ENCODE measurements around the gene ASIC1. TPM values are rescaled to one million over a fixed set of nuclear protein-coding genes. Genes with fewer than 3 reads are reported as not detected.

Gene ASIC1
- total RNA-seq, 1 donor from 2014 or later, result 8.1 TPM

DNA sequence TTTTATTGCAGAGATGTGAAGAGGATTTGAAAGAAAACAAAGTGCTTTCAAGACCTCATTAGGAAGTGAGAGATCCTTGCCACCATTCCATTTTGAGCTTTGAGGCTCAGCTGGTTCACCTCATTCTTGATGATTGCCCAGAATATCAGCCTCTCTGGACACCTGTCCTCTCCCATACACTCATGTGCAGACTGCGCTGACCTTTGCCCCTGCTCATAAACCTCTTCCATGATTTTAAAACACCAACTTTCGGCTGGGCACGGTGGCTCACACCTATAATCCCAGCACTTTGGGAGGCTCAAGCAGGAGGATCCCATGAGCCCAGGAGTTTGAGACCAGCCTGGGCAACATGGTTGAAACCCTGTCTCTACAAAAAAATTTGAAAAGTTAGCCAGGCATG, 63.6 kb downstream of the ASIC1 start:
- Mint-ChIP-seq H3K9me3 (ENCODE audit: unreplicated experiment) (no peaks in the 10 kb centered on the region), H3K36me3 (ENCODE audit: low read depth, unreplicated experiment) (peaks cover 34% of the 10 kb centered on the region), H3K27ac (ENCODE audit: unreplicated experiment) (no peak overlapping the region), H3K4me3 (ENCODE audit: unreplicated experiment) (no peak overlapping the region), H3K27me3 (ENCODE audit: low read depth, unreplicated experiment) (no peaks in the 10 kb centered on the region), H3K4me1 (ENCODE audit: low read depth, unreplicated experiment) (peaks cover 8% of the 10 kb centered on the region)
- Histone ChIP-seq H3K79me2 (ENCODE audit: insufficient read depth, low read length) (peaks cover 32% of the 10 kb centered on the region), H3K36me3 (ENCODE audit: insufficient read depth, low read length) (no peaks in the 10 kb centered on the region), H3K4me3 (ENCODE audit: insufficient read depth, low read depth, low read length) (no peak overlapping the region), H3K27me3 (ENCODE audit: insufficient read depth, low read length) (no peaks in the 10 kb centered on the region), H3K9me3 (ENCODE audit: insufficient read depth, low read depth, low read length) (no peaks in the 10 kb centered on the region), H4K20me1 (ENCODE audit: insufficient read depth, low read length) (peaks cover 33% of the 10 kb centered on the region), H3K4me2 (ENCODE audit: low read length) (no peak overlapping the region), H3K9ac (ENCODE audit: low read length) (no peak overlapping the region), H3K27ac (ENCODE audit: low read depth, low read length) (no peak overlapping the region), H3K4me1 (ENCODE audit: insufficient read depth, low read length) (no peaks in the 10 kb centered on the region), H2AFZ (ENCODE audit: low read depth, low read length) (no peak overlapping the region)
- no peak for TF ChIP-seq EZH2 (IDR thresholded peaks at IDR 0.05; ENCODE audit: insufficient read depth, low read length)
- no peak for TF ChIP-seq CTCF (IDR thresholded peaks at IDR 0.05; ENCODE audit: insufficient read depth, low read depth, low read length)
- FAIRE-seq (no peak), DNase-seq (ENCODE audit: low read depth) (no peak)

- Mint-ChIP-seq H3K4me1 (ENCODE audit: low read depth, unreplicated experiment) (peaks cover 8% of the 10 kb centered on the region), H3K27ac (ENCODE audit: unreplicated experiment) (no peak overlapping the region), H3K4me3 (ENCODE audit: unreplicated experiment) (no peak overlapping the region), H3K9me3 (ENCODE audit: unreplicated experiment) (no peaks in the 10 kb centered on the region), H3K27me3 (ENCODE audit: low read depth, unreplicated experiment) (no peaks in the 10 kb centered on the region), H3K36me3 (ENCODE audit: low read depth, unreplicated experiment) (peaks cover 36% of the 10 kb centered on the region)
- Histone ChIP-seq H3K27ac (ENCODE audit: low read depth, low read length) (no peak overlapping the region), H3K79me2 (ENCODE audit: insufficient read depth, low read length) (peaks cover 26% of the 10 kb centered on the region), H4K20me1 (ENCODE audit: insufficient read depth, low read length) (peaks cover 28% of the 10 kb centered on the region), H3K9ac (ENCODE audit: low read length) (no peak overlapping the region), H3K4me2 (ENCODE audit: low read length) (no peak overlapping the region), H3K4me1 (ENCODE audit: insufficient read depth, low read length) (no peaks in the 10 kb centered on the region), H2AFZ (ENCODE audit: low read depth, low read length) (no peak overlapping the region), H3K9me3 (ENCODE audit: insufficient read depth, low read depth, low read length) (no peaks in the 10 kb centered on the region), H3K27me3 (ENCODE audit: insufficient read depth, low read length) (no peaks in the 10 kb centered on the region), H3K4me3 (ENCODE audit: insufficient read depth, low read depth, low read length) (no peak overlapping the region), H3K36me3 (ENCODE audit: insufficient read depth, low read length) (no peaks in the 10 kb centered on the region)
- DNase-seq (ENCODE audit: low read depth) (no peak), FAIRE-seq (no peak)
- TF ChIP-seq EZH2 (IDR thresholded peaks at IDR 0.05; ENCODE audit: insufficient read depth, low read length), result no peak
- no peak for TF ChIP-seq CTCF (IDR thresholded peaks at IDR 0.05; ENCODE audit: insufficient read depth, low read depth, low read length)
Measured at GRCh38 chr12:50121641-50122040, 64.2 kb downstream of the ASIC1 start.

DNA sequence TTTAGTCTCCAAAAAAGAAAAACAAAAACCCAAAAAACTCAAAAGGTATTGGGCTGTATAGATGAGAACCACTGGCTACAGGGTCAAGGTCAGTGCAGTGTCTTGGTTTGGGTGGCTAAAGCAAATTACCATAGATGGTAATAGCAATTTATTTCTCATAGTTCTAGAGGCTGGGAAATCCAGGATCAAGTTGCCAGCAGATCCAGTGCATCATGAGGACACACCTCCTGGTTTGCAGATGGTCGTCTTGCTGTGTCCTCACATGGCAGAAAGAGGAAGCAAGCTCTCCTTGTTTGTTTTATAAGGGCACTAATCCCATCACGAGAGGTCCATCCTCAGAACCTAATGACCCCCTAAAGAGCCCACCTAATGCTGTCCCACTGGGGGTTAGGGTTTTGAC, 65.8 kb downstream of the ASIC1 start:
- Mint-ChIP-seq H3K27me3 (ENCODE audit: low read depth, unreplicated experiment) (no peaks in the 10 kb centered on the region), H3K9me3 (ENCODE audit: unreplicated experiment) (no peaks in the 10 kb centered on the region), H3K27ac (ENCODE audit: unreplicated experiment) (peak overlapping the region; percentile 23), H3K36me3 (ENCODE audit: low read depth, unreplicated experiment) (peaks cover 41% of the 10 kb centered on the region), H3K4me1 (ENCODE audit: low read depth, unreplicated experiment) (peaks cover 8% of the 10 kb centered on the region), H3K4me3 (ENCODE audit: unreplicated experiment) (no peak overlapping the region)
- DNase-seq (ENCODE audit: low read depth), result no peak
- Histone ChIP-seq H2AFZ (ENCODE audit: low read depth, low read length) (no peak overlapping the region), H3K36me3 (ENCODE audit: insufficient read depth, low read length) (peaks cover 9% of the 10 kb centered on the region), H3K27me3 (ENCODE audit: insufficient read depth, low read length) (no peaks in the 10 kb centered on the region), H3K79me2 (ENCODE audit: insufficient read depth, low read length) (peaks cover 21% of the 10 kb centered on the region), H3K4me3 (ENCODE audit: insufficient read depth, low read depth, low read length) (no peak overlapping the region), H3K9me3 (ENCODE audit: insufficient read depth, low read depth, low read length) (no peaks in the 10 kb centered on the region), H3K27ac (ENCODE audit: low read depth, low read length) (no peak overlapping the region), H4K20me1 (ENCODE audit: insufficient read depth, low read length) (peaks cover 25% of the 10 kb centered on the region), H3K4me1 (ENCODE audit: insufficient read depth, low read length) (no peaks in the 10 kb centered on the region), H3K4me2 (ENCODE audit: low read length) (no peak overlapping the region), H3K9ac (ENCODE audit: low read length) (no peak overlapping the region)
- no peak for FAIRE-seq
- TF ChIP-seq EZH2 (IDR thresholded peaks at IDR 0.05; ENCODE audit: insufficient read depth, low read length) (no peak), CTCF (IDR thresholded peaks at IDR 0.05; ENCODE audit: insufficient read depth, low read depth, low read length) (no peak)
